ENCODE measurements around the gene IL12B.

DNA sequence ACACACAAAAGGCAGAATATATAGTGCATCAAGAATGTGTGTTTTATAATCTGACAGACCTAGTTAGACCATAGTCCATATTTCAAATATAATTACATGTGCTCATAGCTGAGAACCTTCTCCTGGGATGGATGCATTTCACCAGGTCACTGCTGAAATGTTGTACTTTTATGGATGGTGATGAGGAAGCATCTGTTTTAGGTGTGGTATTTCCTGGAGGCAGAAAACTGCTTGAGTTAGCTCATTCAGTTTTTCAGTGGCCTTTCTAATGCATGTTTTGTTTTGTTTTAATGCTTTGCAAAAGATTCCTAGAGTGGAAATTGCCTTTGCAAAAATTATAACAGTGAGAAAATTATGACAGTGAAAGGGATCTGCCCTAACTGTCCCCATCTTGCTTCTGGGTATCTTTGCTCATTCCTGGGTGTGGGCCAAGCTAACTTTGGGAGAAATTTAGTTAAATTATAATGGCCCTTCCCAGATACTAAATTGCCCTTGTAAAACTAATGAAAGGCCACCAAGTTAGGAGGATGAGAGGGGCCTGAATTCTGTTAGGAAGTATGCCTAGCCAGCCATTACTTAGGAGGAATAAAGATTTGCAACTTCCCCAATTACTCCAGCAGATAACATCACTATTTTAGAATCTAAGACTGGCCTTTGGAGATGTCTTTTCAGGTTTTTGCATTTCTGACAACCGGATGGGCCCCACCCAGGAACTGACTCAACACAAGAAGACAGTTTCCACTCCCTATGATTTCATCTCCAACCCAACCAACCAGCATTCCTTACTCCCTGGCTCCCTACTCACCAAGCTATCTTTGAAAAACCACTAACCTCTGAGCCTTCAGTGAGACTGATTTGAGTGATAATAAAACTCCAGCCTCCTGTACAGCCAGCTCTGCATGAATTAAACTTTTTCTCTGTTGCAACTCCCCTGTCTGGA is 7.0 kb upstream of the IL12B start:
- TF ChIP-seq POLR2A (IDR thresholded peaks at IDR 0.05; ENCODE audit: low read depth, low read length) (no peak), POLR2AphosphoS5 (IDR thresholded peaks at IDR 0.05; ENCODE audit: low read depth, low read length) (no peak)
